ENCODE data around the gene TRRAP.

DNA sequence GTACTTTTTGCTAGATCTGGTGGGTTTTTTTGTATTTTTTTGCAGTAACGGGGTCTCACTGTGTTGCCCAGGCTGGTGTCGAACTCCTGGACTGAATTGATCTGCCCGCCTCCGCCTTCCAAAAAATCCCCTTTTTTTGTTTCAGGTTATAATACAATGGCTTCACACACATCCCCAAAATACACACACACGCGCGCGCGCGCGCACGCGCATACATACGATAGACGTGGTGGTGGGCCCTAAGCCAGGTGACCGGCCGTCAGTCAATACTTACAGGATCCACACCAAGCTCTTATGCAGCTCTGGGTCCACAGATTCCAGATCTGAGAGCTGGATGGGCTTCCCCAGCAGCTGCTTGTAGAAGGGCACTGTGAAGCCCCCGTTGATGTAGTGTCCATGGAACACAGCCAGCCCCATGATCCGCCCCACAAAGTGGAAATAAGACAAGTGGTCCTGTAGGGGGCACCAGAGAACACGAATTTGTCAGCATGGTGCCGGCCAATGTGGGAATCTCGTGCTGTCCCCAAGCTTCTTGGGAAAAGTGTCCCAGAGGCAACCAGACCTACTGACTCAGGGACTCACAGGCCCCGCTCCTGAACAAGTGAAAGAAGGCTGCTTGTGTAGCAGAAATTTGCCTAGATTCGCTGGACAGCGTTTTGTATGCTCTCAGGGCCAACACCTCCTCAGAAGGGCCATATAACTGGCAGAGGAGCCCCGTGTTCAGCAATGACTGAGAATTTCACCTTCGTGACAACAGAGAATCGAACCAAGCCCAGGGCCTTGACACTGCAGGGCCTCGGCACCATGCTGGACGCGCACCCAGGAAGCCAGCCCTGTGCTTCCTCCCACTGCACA is 162.0 kb downstream of the TRRAP start:
- TF ChIP-seq CTCF (IDR thresholded peaks at IDR 0.05), result peak; percentile 66 to 93 (median 79)
- no peak for TF ChIP-seq POLR2A (IDR thresholded peaks at IDR 0.05)
